Measurements from ENCODE around the gene HAVCR2.

HAVCR2 gene

GRCh38 chr5:157115012-157115411 lies 6.2 kb upstream of the HAVCR2 start:
- peaks cover 39% of the 10 kb centered on the region for H3K4me1 Mint-ChIP-seq (ENCODE audit: low read depth)
- H3K27me3 Mint-ChIP-seq, result no peaks in the 10 kb centered on the region
- no peak for DNase-seq
- H3K9me3 Mint-ChIP-seq, result no peaks in the 10 kb centered on the region
- no peak overlapping the region for H3K27ac Mint-ChIP-seq
- no peak overlapping the region for H3K4me3 Mint-ChIP-seq
- no peaks in the 10 kb centered on the region for H3K36me3 Mint-ChIP-seq (ENCODE audit: low read depth)

- Mint-ChIP-seq H3K4me3 (no peak overlapping the region), H3K9me3 (no peaks in the 10 kb centered on the region), H3K27me3 (no peaks in the 10 kb centered on the region), H3K27ac (no peak overlapping the region), H3K4me1 (ENCODE audit: low read depth) (peaks cover 58% of the 10 kb centered on the region), H3K36me3 (ENCODE audit: low read depth) (no peaks in the 10 kb centered on the region)
- DNase-seq, result no peak
Measured at GRCh38 chr5:157113002-157113401, 4.2 kb upstream of the HAVCR2 start.

GRCh38 chr5:157109744-157110143 lies 900 bp upstream of the HAVCR2 start:
- H3K4me1 Mint-ChIP-seq (ENCODE audit: low read depth), result peaks cover 60% of the 10 kb centered on the region
- H3K36me3 Mint-ChIP-seq (ENCODE audit: low read depth), result peaks cover 15% of the 10 kb centered on the region
- no peak for DNase-seq
- H3K4me3 Mint-ChIP-seq, result peak overlapping the region; percentile 76
- H3K9me3 Mint-ChIP-seq, result no peaks in the 10 kb centered on the region
- no peaks in the 10 kb centered on the region for H3K27me3 Mint-ChIP-seq
- peak overlapping the region; percentile 89 for H3K27ac Mint-ChIP-seq

DNA sequence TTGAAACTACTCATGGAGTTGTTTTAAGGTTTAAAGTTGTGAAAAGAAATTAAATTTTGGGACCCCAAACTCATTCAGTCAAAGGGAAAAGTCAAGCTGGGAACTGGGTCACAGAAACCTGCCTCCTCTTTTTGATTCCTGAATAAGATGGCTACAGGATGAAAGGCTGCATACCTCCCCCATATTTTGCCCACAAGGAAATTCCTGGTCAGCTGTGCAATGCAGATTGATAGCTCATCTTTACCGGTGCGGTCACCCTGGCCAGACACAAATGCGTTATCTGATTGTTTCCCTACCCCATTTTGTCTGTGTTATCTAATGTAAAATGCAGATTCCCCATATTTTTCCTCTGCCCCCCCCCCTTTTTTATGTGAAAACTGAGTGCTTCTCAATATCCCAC lies 1.3 kb downstream of the HAVCR2 start:
- no peak for DNase-seq
- peaks cover 55% of the 10 kb centered on the region for H3K4me1 Mint-ChIP-seq (ENCODE audit: low read depth)
- H3K4me3 Mint-ChIP-seq, result peak overlapping the region; percentile 71
- H3K36me3 Mint-ChIP-seq (ENCODE audit: low read depth), result peaks cover 20% of the 10 kb centered on the region
- peak overlapping the region; percentile 89 for H3K27ac Mint-ChIP-seq
- no peaks in the 10 kb centered on the region for H3K9me3 Mint-ChIP-seq
- H3K27me3 Mint-ChIP-seq, result no peaks in the 10 kb centered on the region

- H3K4me1 Mint-ChIP-seq (ENCODE audit: low read depth), result peaks cover 55% of the 10 kb centered on the region
- peak; percentile 42 for DNase-seq
- peak overlapping the region; percentile 71 for H3K4me3 Mint-ChIP-seq
- H3K27ac Mint-ChIP-seq, result peak overlapping the region; percentile 89
- no peaks in the 10 kb centered on the region for H3K9me3 Mint-ChIP-seq
- H3K27me3 Mint-ChIP-seq, result no peaks in the 10 kb centered on the region
- peaks cover 22% of the 10 kb centered on the region for H3K36me3 Mint-ChIP-seq (ENCODE audit: low read depth)
Measured at GRCh38 chr5:157106630-157107461, 2.0 kb downstream of the HAVCR2 start.

- peaks cover 36% of the 10 kb centered on the region for H3K4me1 Mint-ChIP-seq (ENCODE audit: low read depth)
- no peaks in the 10 kb centered on the region for H3K9me3 Mint-ChIP-seq
- H3K4me3 Mint-ChIP-seq, result peak overlapping the region; percentile 39
- peak overlapping the region; percentile 97 for H3K27ac Mint-ChIP-seq
- DNase-seq, result peak; percentile 59
- H3K36me3 Mint-ChIP-seq (ENCODE audit: low read depth), result peaks cover 26% of the 10 kb centered on the region
- H3K27me3 Mint-ChIP-seq, result no peaks in the 10 kb centered on the region
Measured at GRCh38 chr5:157100140-157100679, 8.6 kb downstream of the HAVCR2 start.

- Mint-ChIP-seq H3K36me3 (ENCODE audit: low read depth) (peaks cover 49% of the 10 kb centered on the region), H3K4me3 (no peak overlapping the region), H3K4me1 (ENCODE audit: low read depth) (peaks cover 3% of the 10 kb centered on the region), H3K9me3 (no peaks in the 10 kb centered on the region), H3K27me3 (no peaks in the 10 kb centered on the region), H3K27ac (no peak overlapping the region)
- no peak for DNase-seq
Measured at GRCh38 chr5:157088342-157088990, 20.4 kb downstream of the HAVCR2 start.

GRCh38 chr5:157086751-157087359 lies 22.0 kb downstream of the HAVCR2 start:
- no peak overlapping the region for H3K27ac Mint-ChIP-seq
- peaks cover 48% of the 10 kb centered on the region for H3K36me3 Mint-ChIP-seq (ENCODE audit: low read depth)
- no peaks in the 10 kb centered on the region for H3K9me3 Mint-ChIP-seq

DNA sequence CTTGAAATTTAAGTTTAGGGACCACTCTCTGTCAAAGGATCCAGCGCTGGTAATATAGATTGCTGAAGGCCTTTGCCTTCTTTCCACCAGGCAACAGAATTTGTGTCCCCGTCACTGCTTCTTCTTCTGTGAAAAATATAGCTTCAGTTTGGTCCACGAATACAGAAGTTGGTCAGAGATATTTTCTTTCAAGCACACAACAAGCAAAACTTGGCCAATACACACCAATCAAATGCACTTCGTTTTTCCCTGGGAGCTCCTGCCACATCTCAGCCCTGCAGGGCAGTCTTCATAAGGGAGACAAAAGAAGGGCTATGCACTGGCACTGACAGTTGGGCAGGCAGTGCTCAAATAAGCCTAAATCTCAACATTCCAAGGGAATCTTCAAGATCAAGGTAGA lies 22.9 kb downstream of the HAVCR2 start:
- no peaks in the 10 kb centered on the region for H3K27me3 Mint-ChIP-seq
- DNase-seq, result no peak
- no peaks in the 10 kb centered on the region for H3K9me3 Mint-ChIP-seq
- peaks cover 43% of the 10 kb centered on the region for H3K36me3 Mint-ChIP-seq (ENCODE audit: low read depth)
- H3K27ac Mint-ChIP-seq, result no peak overlapping the region
- peaks cover 3% of the 10 kb centered on the region for H3K4me1 Mint-ChIP-seq (ENCODE audit: low read depth)
- no peak overlapping the region for H3K4me3 Mint-ChIP-seq

More at GRCh38 chr5:157086751-157087359, 22.0 kb downstream of the HAVCR2 start:
- Mint-ChIP-seq H3K4me3 (no peak overlapping the region), H3K27me3 (no peaks in the 10 kb centered on the region), H3K4me1 (ENCODE audit: low read depth) (peaks cover 3% of the 10 kb centered on the region)
- no peak for DNase-seq

DNA sequence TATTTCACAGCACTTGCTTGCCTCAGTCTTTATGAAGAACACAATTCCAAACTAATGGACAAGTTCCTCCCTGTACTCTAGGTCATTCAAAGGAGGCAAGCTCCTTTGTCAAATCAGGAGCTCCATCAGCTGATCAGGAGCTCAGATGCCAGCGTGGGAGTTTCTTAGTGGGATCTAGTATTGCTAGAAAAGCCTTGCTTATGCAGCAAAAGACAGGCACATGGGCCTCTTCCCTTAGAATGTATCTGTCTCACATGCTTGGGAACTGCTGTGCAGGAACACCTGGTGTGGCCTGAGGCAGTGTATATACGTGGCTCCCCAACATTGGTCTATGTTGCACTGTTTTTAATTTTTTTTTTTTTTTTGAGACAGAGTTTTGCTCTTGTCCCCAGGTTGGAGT lies 28.6 kb downstream of the HAVCR2 start:
- DNase-seq, result no peak
- Mint-ChIP-seq H3K9me3 (no peaks in the 10 kb centered on the region), H3K27me3 (no peaks in the 10 kb centered on the region), H3K4me1 (ENCODE audit: low read depth) (peaks cover 9% of the 10 kb centered on the region), H3K36me3 (ENCODE audit: low read depth) (peaks cover 2% of the 10 kb centered on the region), H3K4me3 (no peak overlapping the region), H3K27ac (no peak overlapping the region)

DNA sequence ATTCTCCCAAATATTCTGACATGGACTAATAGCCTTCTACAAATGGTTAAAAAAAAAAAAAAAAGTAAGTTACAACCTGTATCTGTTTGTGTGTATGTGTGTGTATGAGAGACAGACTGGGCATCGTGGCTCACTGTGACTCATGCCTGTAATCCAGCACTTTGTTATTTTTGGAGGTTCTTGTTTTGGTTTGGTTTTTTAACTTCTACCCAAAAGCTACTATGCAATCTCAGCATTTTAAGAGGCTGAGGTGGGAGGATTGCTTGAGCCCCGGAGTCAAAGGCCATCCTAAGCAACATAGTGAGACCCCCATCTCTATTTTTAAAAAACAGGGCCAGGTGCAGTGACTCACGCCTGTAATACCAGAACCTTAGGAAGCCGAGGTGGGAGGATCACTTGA lies 32.3 kb downstream of the HAVCR2 start:
- Mint-ChIP-seq H3K9me3 (no peaks in the 10 kb centered on the region), H3K4me1 (ENCODE audit: low read depth) (peaks cover 34% of the 10 kb centered on the region), H3K36me3 (ENCODE audit: low read depth) (no peaks in the 10 kb centered on the region), H3K27me3 (no peaks in the 10 kb centered on the region), H3K4me3 (no peak overlapping the region), H3K27ac (no peak overlapping the region)
- DNase-seq, result no peak

- H3K4me3 Mint-ChIP-seq, result no peak overlapping the region
- no peak for DNase-seq
- H3K9me3 Mint-ChIP-seq, result no peaks in the 10 kb centered on the region
- peaks cover 34% of the 10 kb centered on the region for H3K4me1 Mint-ChIP-seq (ENCODE audit: low read depth)
- H3K27ac Mint-ChIP-seq, result no peak overlapping the region
- no peaks in the 10 kb centered on the region for H3K36me3 Mint-ChIP-seq (ENCODE audit: low read depth)
- no peaks in the 10 kb centered on the region for H3K27me3 Mint-ChIP-seq
Measured at GRCh38 chr5:157072508-157072907, 36.3 kb downstream of the HAVCR2 start.

- Mint-ChIP-seq H3K4me1 (ENCODE audit: low read depth) (peaks cover 24% of the 10 kb centered on the region), H3K4me3 (no peak overlapping the region), H3K9me3 (no peaks in the 10 kb centered on the region), H3K27me3 (no peaks in the 10 kb centered on the region), H3K36me3 (ENCODE audit: low read depth) (no peaks in the 10 kb centered on the region), H3K27ac (no peak overlapping the region)
- no peak for DNase-seq
Measured at GRCh38 chr5:157069949-157070348, 38.9 kb downstream of the HAVCR2 start.

DNA sequence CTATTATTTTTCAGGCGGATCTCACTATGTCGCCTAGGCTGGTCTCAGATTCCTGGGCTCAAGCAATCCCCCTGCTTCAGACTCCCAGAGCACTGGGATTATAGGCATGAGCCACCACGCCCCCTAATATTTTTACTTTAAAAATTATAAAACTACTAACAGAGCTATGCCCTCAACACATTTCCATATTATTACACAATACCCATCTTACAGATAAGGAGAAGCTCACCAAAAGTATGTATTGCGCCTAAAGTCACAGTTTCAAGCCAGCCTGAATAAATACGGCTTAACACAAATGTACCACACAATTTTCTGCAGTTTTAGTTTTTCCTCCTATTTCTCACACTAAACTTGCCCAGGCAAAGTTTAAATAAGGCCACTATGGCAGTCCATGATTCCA lies 40.1 kb downstream of the HAVCR2 start:
- Mint-ChIP-seq H3K27ac (no peak overlapping the region), H3K36me3 (ENCODE audit: low read depth) (no peaks in the 10 kb centered on the region), H3K27me3 (no peaks in the 10 kb centered on the region), H3K4me3 (no peak overlapping the region), H3K4me1 (ENCODE audit: low read depth) (peaks cover 19% of the 10 kb centered on the region), H3K9me3 (no peaks in the 10 kb centered on the region)
- no peak for DNase-seq

GRCh38 chr5:157068339-157068738 lies 40.5 kb downstream of the HAVCR2 start:
- Mint-ChIP-seq H3K9me3 (no peaks in the 10 kb centered on the region), H3K4me1 (ENCODE audit: low read depth) (peaks cover 16% of the 10 kb centered on the region), H3K27ac (no peak overlapping the region), H3K27me3 (no peaks in the 10 kb centered on the region), H3K36me3 (ENCODE audit: low read depth) (no peaks in the 10 kb centered on the region), H3K4me3 (no peak overlapping the region)
- no peak for DNase-seq

Data from activated T-cell treated with anti-CD3 and anti-CD28 coated beads, Interleukin-2, amount 50 U/mL, for 24 hours (primary cell).